K562 (cell line): ENCODE data around the gene CENPA. TPM values are rescaled to one million over a fixed set of nuclear protein-coding genes. Genes with fewer than 3 reads are reported as not detected.

ENCODE experiments used
- ARNT ChIP-seq, 2 experiments: fragments of 450-650 bp; IDR thresholded peaks; 2 replicates each; pipeline ENCODE4 v1.6.1; 2016; ENCODE audit warnings: mild to moderate bottlenecking in 1 of 2
- ATF4 ChIP-seq: fragments of 450-650 bp; formaldehyde crosslinking; IDR thresholded peaks from 2 replicates; pipeline ENCODE4 v1.4.0; 2022; ENCODE audit warnings: mild to moderate bottlenecking, moderate library complexity
- BCL6 ChIP-seq: fragments of 250-450 bp; sonication (Bioruptor Pico); IDR thresholded peaks from 2 replicates; pipeline ENCODE4 v1.4.0; 2020
- BDP1 ChIP-seq: IDR thresholded peaks from 3 replicates; pipeline ENCODE4 v1.6.1; 2011; ENCODE audit not compliant: insufficient read length, insufficient read depth
- C11orf30 ChIP-seq: fragments of 450-650 bp; IDR thresholded peaks from 2 replicates; pipeline ENCODE4 v1.6.1; 2016; ENCODE audit warnings: low read depth, mild to moderate bottlenecking
- CBFA2T3 ChIP-seq: fragments of 450-650 bp; IDR thresholded peaks from 2 replicates; pipeline ENCODE4 v1.6.1; 2017
- DPF2 ChIP-seq: fragments of 450-650 bp; IDR thresholded peaks from 2 replicates; pipeline ENCODE4 v1.6.1; 2016
- ETV1 ChIP-seq: fragments of 450-650 bp; conservative IDR thresholded peaks from 2 replicates; pipeline ENCODE4 v1.6.1; 2016; ENCODE audit warnings: missing genetic modification characterization, control low read depth, low read depth, missing compliant biosample characterization
- HMGN3 ChIP-seq: IDR thresholded peaks from 2 replicates; pipeline ENCODE4 v1.6.1; 2011; ENCODE audit warnings: borderline replicate concordance, low read depth, mild to moderate bottlenecking, mixed read lengths, low read length; ENCODE audit not compliant: insufficient read length; ENCODE audit errors: extremely low read depth
- HNRNPH1 ChIP-seq: fragments of 200-400 bp; formaldehyde crosslinking; optimal IDR thresholded peaks from 2 replicates; pipeline ENCODE3; 2017; ENCODE audit warnings: low read depth, mild to moderate bottlenecking, low read length, moderate library complexity
- HSF4 ChIP-seq: fragments of 250-450 bp; sonication (Bioruptor Pico); IDR thresholded peaks from 2 replicates; pipeline ENCODE4 v2.1.2; 2022; ENCODE audit warnings: mild to moderate bottlenecking, moderate library complexity, borderline replicate concordance
- ID3 ChIP-seq, 2 experiments: fragments of 250-450 bp in 1 of 2; fragments of 450-650 bp in 1 of 2; sonication (Bioruptor Pico) in 1 of 2; IDR thresholded peaks; 2 replicates each; pipeline versions ENCODE4 v1.6.1 to v1.8.0; 2016 to 2021; ENCODE audit warnings: mild to moderate bottlenecking in 2 of 2, moderate library complexity in 2 of 2, missing compliant biosample characterization in 1 of 2, missing genetic modification characterization in 1 of 2
- KLF1 ChIP-seq: fragments of 450-650 bp; IDR thresholded peaks from 2 replicates; pipeline ENCODE4 v1.6.1; 2016; ENCODE audit warnings: missing genetic modification characterization, missing compliant biosample characterization
- MEIS2 ChIP-seq: fragments of 450-650 bp; IDR thresholded peaks from 2 replicates; pipeline ENCODE4 v1.6.1; 2014; ENCODE audit warnings: mild to moderate bottlenecking; ENCODE audit not compliant: partially characterized antibody
- NFE2 ChIP-seq: IDR thresholded peaks from 2 replicates; pipeline ENCODE4 v1.6.1; 2014; ENCODE audit warnings: antibody characterized with exemption, low read depth
- NR2C1 ChIP-seq, 2 experiments: fragments of 450-650 bp; IDR thresholded peaks; 2 replicates each; pipeline ENCODE4 v1.6.1; 2017; ENCODE audit warnings: mild to moderate bottlenecking in 2 of 2, antibody characterized with exemption in 1 of 2, inconsistent platforms in 1 of 2, missing compliant biosample characterization in 1 of 2, missing genetic modification characterization in 1 of 2
- PHB2 ChIP-seq: fragments of 450-650 bp; IDR thresholded peaks from 2 replicates; pipeline ENCODE4 v1.6.1; 2017; ENCODE audit warnings: low read depth
- POLR2B ChIP-seq: fragments of 450-650 bp; IDR thresholded peaks from 2 replicates; pipeline ENCODE4 v1.6.1; 2018; ENCODE audit warnings: low read depth; ENCODE audit not compliant: partially characterized antibody
- TCF15 ChIP-seq: fragments of 250-450 bp; sonication (Bioruptor Pico); IDR thresholded peaks from 2 replicates; pipeline ENCODE4 v1.8.0; 2022; ENCODE audit warnings: moderate library complexity, mild to moderate bottlenecking, inconsistent platforms
- U2AF2 ChIP-seq: fragments of 200-400 bp; formaldehyde crosslinking; optimal IDR thresholded peaks from 2 replicates; pipeline ENCODE3; 2017; ENCODE audit warnings: low read depth, mild to moderate bottlenecking, low read length
- ZBED1 ChIP-seq: IDR thresholded peaks from 2 replicates; pipeline ENCODE4 v1.6.1; 2014
- ZBTB11 ChIP-seq, 3 experiments: fragments of 200-800 bp in 1 of 3; fragments of 250-450 bp in 1 of 3; fragments of 450-650 bp in 1 of 3; sonication (Bioruptor Pico) in 1 of 3; sonication (Bioruptor generic) in 1 of 3; formaldehyde crosslinking in 1 of 3; IDR thresholded peaks; 2 replicates each; pipeline versions ENCODE4 v1.6.1 to v1.8.0; 2016 to 2022; ENCODE audit warnings: mild to moderate bottlenecking in 2 of 3, missing genetic modification characterization in 2 of 3, missing compliant biosample characterization in 1 of 3, moderate library complexity in 1 of 3
- ZNF146 ChIP-seq: IDR thresholded peaks from one replicate; pipeline ENCODE4 v1.6.1; 2018; ENCODE audit warnings: missing compliant biosample characterization; ENCODE audit not compliant: unreplicated experiment
- ZNF766 ChIP-seq: fragments of 200-800 bp; sonication (Bioruptor generic); conservative IDR thresholded peaks from 2 replicates; pipeline ENCODE4 v1.6.1; 2016; ENCODE audit warnings: missing genetic modification characterization, missing compliant biosample characterization
- polyA plus RNA-seq, 8 experiments: library from polyadenylated mRNA; depleted of rRNA in 4 of 8; stranded (reverse) in 5 of 8; unstranded in 3 of 8; fragments of >200 nt; fragmentation: Nextera tagmentation in 2 of 8; fragmentation: Illumina TruSeq in 1 of 8; extraction: Ambion mirVana in 2 of 8; extraction: Trizol in 1 of 8; gene quantifications; 2 replicates each; pipeline versions ENCODE4 v1.2.1 to v1.2.3, GENCODE V29; 2011 to 2014; ENCODE audit warnings: inconsistent platforms in 1 of 8, missing spikeins in 1 of 8
- total RNA-seq, 7 experiments: library from RNA; depleted of rRNA in 6 of 7; stranded (reverse); fragments of >200 nt in 6 of 7; fragmentation: Illumina TruSeq in 2 of 7; extraction: Trizol in 2 of 7; gene quantifications; 2 replicates each; pipeline versions ENCODE4 v1.2.1 to v1.2.3, GENCODE V29; 2011 to 2021; ENCODE audit warnings: low replicate concordance in 1 of 7

Gene CENPA
- total and polyA plus RNA-seq, 9 of the 15 experiments (the other 6 are each of a cell fraction or from before 2014, with no cell fraction given) = 11.3 to 61.7 (median 44.7) TPM

GRCh38 chr2:26769089-26769761 is 16.6 kb upstream of the CENPA start (continued):
- TF ChIP-seq U2AF2 (no peak), HMGN3 (peak; percentile 80), BCL6 (CRISPR knock-in tag) (no peak; the same call in 1 of the 2 replicates), ETV1 (tag) (peak; percentile 89), KLF1 (no peak), HNRNPH1 (no peak), DPF2 (peak; percentile 94), CBFA2T3 (peak; percentile 90), BDP1 (no peak), POLR2B (peak; percentile 57), ATF4 (CRISPR knock-in tag) (peak; percentile 14; the same call in 1 of the 2 replicates), MEIS2 (peak; percentile 50), NR2C1 (IDR thresholded peaks at IDR 0.05) (no peak), NR2C1 (tag; IDR thresholded peaks at IDR 0.05) (peak; percentile 70), TCF15 (no peak), ZNF146 (CRISPR knock-in tag) (no peak), ZNF766 (CRISPR knock-in tag) (peak; percentile 73), ARNT (IDR thresholded peaks at IDR 0.05) (peak in 1 of 2 experiments; percentile 45; a peak in 1 of 4 replicates), ZBTB11 (CRISPR knock-in tag; IDR thresholded peaks at IDR 0.05) (peak in 1 of 3 experiments; percentile 66; a peak in 1 of 6 replicates), HSF4 (CRISPR knock-in tag) (peak; percentile 19; the same call in 1 of the 2 replicates), ZBED1 (peak; percentile 80; the same call in 1 of the 2 replicates), ID3 (CRISPR knock-in tag; IDR thresholded peaks at IDR 0.05) (no peak), ID3 (tag; IDR thresholded peaks at IDR 0.05) (peak; percentile 84; the same call in 1 of the 2 replicates), PHB2 (no peak), C11orf30 (peak; percentile 95), NFE2 (peak; percentile 56; the same call in 1 of the 2 replicates)
